Measurements from ENCODE around the gene ADAM12.

- TF ChIP-seq RARB (CRISPR knock-in tag; IDR thresholded peaks at IDR 0.05) (no peak), ZNF565 (CRISPR knock-in tag; conservative IDR thresholded peaks at IDR 0.05; ENCODE audit: low read depth) (no peak), ZFP30 (CRISPR knock-in tag; IDR thresholded peaks at IDR 0.05) (no peak)
These were observed 21.5 kb upstream of the ADAM12 start for GRCh38 chr10:126409821-126410220.
